SK-N-SH (cell line): ENCODE measurements around the gene BCAR3. TPM values are rescaled to one million over a fixed set of nuclear protein-coding genes. Genes with fewer than 3 reads are reported as not detected.

Source experiments
- CTCF ChIA-PET: fragments of 300-600, 350-600 bp; formaldehyde crosslinking; extraction: SDS; loops from one replicate; lab custom pipeline; 2021; lab: Yijun Ruan, JAX
- POLR2A ChIA-PET: fragments of 350-600 bp; sonication (Branson Sonifier 250); formaldehyde crosslinking; extraction: SDS; loops from one replicate; lab custom pipeline; 2020; ENCODE audit warnings: antibody characterized with exemption, inconsistent platforms; lab: Yijun Ruan, JAX
- DNase-seq: peaks from one replicate; pipeline ENCODE4 v3.0.0; 2012
- H2AFZ ChIP-seq: fragments of 200-600 bp; sonication (generic); 2 replicates; pipeline ENCODE4 v1.8.1; 2016; ENCODE audit warnings: antibody characterized with exemption, mild to moderate bottlenecking, low read depth
- H3F3A ChIP-seq: fragments of 200-600 bp; sonication (generic); replicated peaks from 2 replicates; pipeline ENCODE3; 2016; ENCODE audit warnings: antibody characterized with exemption, mild to moderate bottlenecking; ENCODE audit not compliant: insufficient read depth
- H3K27ac ChIP-seq, 2 experiments: fragments of 200-500 bp in 1 of 2; fragments of 200-600 bp in 1 of 2; sonication (Bioruptor generic) in 1 of 2; sonication (generic), shearing (Covaris generic) in 1 of 2; 2 replicates each; pipeline versions ENCODE4 v1.5.1 to v1.6.1; 2014 to 2016; ENCODE audit warnings: low read depth in 2 of 2, inconsistent platforms in 1 of 2, low read length in 1 of 2, mild to moderate bottlenecking in 1 of 2, mixed read lengths in 1 of 2
- H3K27me3 ChIP-seq: fragments of 200-600 bp; sonication (generic), shearing (Covaris generic); 2 replicates; pipeline ENCODE4 v1.6.1; 2016; ENCODE audit warnings: mixed run types; ENCODE audit not compliant: insufficient read depth
- H3K36me3 ChIP-seq, 2 experiments: fragments of 200-500 bp in 1 of 2; fragments of 200-600 bp in 1 of 2; sonication (Bioruptor generic) in 1 of 2; sonication (generic) in 1 of 2; replicated peaks in 1 of 2; 2 replicates each; pipeline versions ENCODE3 to v1.5.1; 2014 to 2016; ENCODE audit warnings: low read length in 1 of 2, mild to moderate bottlenecking in 1 of 2; ENCODE audit not compliant: insufficient read depth in 2 of 2, control insufficient read depth in 1 of 2
- H3K4me1 ChIP-seq, 2 experiments: fragments of 200-500 bp in 1 of 2; fragments of 200-600 bp in 1 of 2; sonication (Bioruptor generic) in 1 of 2; sonication (generic), shearing (Covaris generic) in 1 of 2; 2 replicates each; pipeline versions ENCODE4 v1.5.1 to v1.6.1; 2014 to 2016; ENCODE audit warnings: low read depth in 1 of 2, low read length in 1 of 2, mixed run types in 1 of 2; ENCODE audit not compliant: insufficient read depth in 2 of 2, control insufficient read depth in 1 of 2
- H3K4me2 ChIP-seq: fragments of 200-600 bp; sonication (generic), shearing (Covaris generic); 2 replicates; pipeline ENCODE4 v1.6.1; 2017; ENCODE audit warnings: mixed run types
- H3K4me3 ChIP-seq, 2 experiments: fragments of 200-500 bp in 1 of 2; fragments of 200-600 bp in 1 of 2; sonication (Bioruptor generic) in 1 of 2; sonication (generic), shearing (Covaris generic) in 1 of 2; 2 replicates each; pipeline versions ENCODE4 v1.5.1 to v1.8.1; 2014 to 2016; ENCODE audit warnings: low read depth in 2 of 2, inconsistent platforms in 1 of 2, low read length in 1 of 2, mild to moderate bottlenecking in 1 of 2, mixed read lengths in 1 of 2, moderate library complexity in 1 of 2
- H3K79me2 ChIP-seq: fragments of 200-600 bp; sonication (generic); 2 replicates; pipeline ENCODE4 v1.8.1; 2017; ENCODE audit warnings: mild to moderate bottlenecking; ENCODE audit not compliant: insufficient read depth
- H3K9ac ChIP-seq: fragments of 200-600 bp; sonication (generic); 2 replicates; pipeline ENCODE4 v1.6.1; 2017; ENCODE audit warnings: mixed run types
- H3K9me2 ChIP-seq: fragments of 200-600 bp; sonication (generic); 2 replicates; pipeline ENCODE4 v1.6.1; 2017; ENCODE audit warnings: mixed run types
- H3K9me3 ChIP-seq: fragments of 200-600 bp; sonication (generic); 2 replicates; pipeline ENCODE4 v1.6.1; 2017; ENCODE audit warnings: mixed run types, mild to moderate bottlenecking, moderate library complexity
- H4K20me1 ChIP-seq: fragments of 200-600 bp; sonication (generic); 2 replicates; pipeline ENCODE4 v1.6.1; 2017; ENCODE audit warnings: mild to moderate bottlenecking, mixed run types; ENCODE audit not compliant: insufficient read depth
- CHD2 ChIP-seq: fragments of 150-350 bp; IDR thresholded peaks from 2 replicates; pipeline ENCODE4 v1.6.1; 2018; ENCODE audit warnings: low read length; ENCODE audit not compliant: partially characterized antibody
- CTCF ChIP-seq: fragments of 200-600 bp; sonication (generic); IDR thresholded peaks from 2 replicates; pipeline ENCODE4 v1.6.1; 2017; ENCODE audit warnings: antibody characterized with exemption, mild to moderate bottlenecking, moderate library complexity
- EZH2phosphoT487 ChIP-seq: fragments of 200-600 bp; sonication (generic); IDR thresholded peaks from 2 replicates; pipeline ENCODE4 v1.6.1; 2017; ENCODE audit warnings: low read depth, mixed run types, mild to moderate bottlenecking, antibody characterized with exemption, moderate library complexity, borderline replicate concordance
- FOSL2 ChIP-seq: IDR thresholded peaks from 2 replicates; pipeline ENCODE4 v1.4.0; 2012; ENCODE audit warnings: low read depth, mild to moderate bottlenecking, moderate library complexity, borderline replicate concordance
- FOXJ3 ChIP-seq: sonication (generic); formaldehyde crosslinking; IDR thresholded peaks from 2 replicates; pipeline ENCODE4 v1.5.1; 2020; ENCODE audit warnings: mild to moderate bottlenecking, missing genetic modification reagents
- GABPA ChIP-seq: IDR thresholded peaks from 2 replicates; pipeline ENCODE4 v1.4.0; 2012; ENCODE audit warnings: low read depth, mild to moderate bottlenecking
- GATA2 ChIP-seq: sonication (generic); formaldehyde crosslinking; IDR thresholded peaks from 2 replicates; pipeline ENCODE4 v1.5.0; 2020; ENCODE audit warnings: mild to moderate bottlenecking, missing genetic modification reagents
- IRF3 ChIP-seq: fragments of 150-350 bp; IDR thresholded peaks from 2 replicates; pipeline ENCODE4 v1.6.1; 2016; ENCODE audit warnings: mild to moderate bottlenecking, low read depth, low read length
- MXI1 ChIP-seq: IDR thresholded peaks from 2 replicates; pipeline ENCODE4 v1.6.1; 2012; ENCODE audit warnings: mild to moderate bottlenecking, low read depth, low read length, improper control_type of control experiment
- NRF1 ChIP-seq: IDR thresholded peaks from 2 replicates; pipeline ENCODE4 v1.6.1; 2012; ENCODE audit warnings: low read depth, mild to moderate bottlenecking, low read length
- RAD21 ChIP-seq: IDR thresholded peaks from 2 replicates; pipeline ENCODE4 v1.6.1; 2012; ENCODE audit warnings: mild to moderate bottlenecking, low read length
- RCOR1 ChIP-seq: fragments of 150-350 bp; IDR thresholded peaks from 2 replicates; pipeline ENCODE4 v1.6.1; 2017; ENCODE audit warnings: antibody characterized with exemption, low read length
- SMC3 ChIP-seq: IDR thresholded peaks from 2 replicates; pipeline ENCODE4 v1.6.1; 2012; ENCODE audit warnings: low read depth, low read length, improper control_type of control experiment
- TCF12 ChIP-seq: IDR thresholded peaks from 2 replicates; pipeline ENCODE4 v1.4.0; 2012
- WGBS: methylation state at CpG from one replicate; pipeline ENCODE4 v1.1.6; 2017; ENCODE audit warnings: low lambda C conversion rate; 5-methylcytosine and 5-hydroxymethylcytosine counted together
- polyA plus RNA-seq, 3 experiments: library from polyadenylated mRNA; depleted of rRNA; stranded (reverse); fragments of >200 nt; gene quantifications; 2 replicates each; pipeline ENCODE4 v1.2.3, GENCODE V29; 2012
- TF ChIP-seq, protein P1 (sequence below): IDR thresholded peaks from 2 replicates; pipeline ENCODE4 v1.4.0; 2012; ENCODE audit warnings: low read depth, borderline replicate concordance

BCAR3 gene
- polyA plus RNA-seq, 1 of the 3 experiments (the other 2 are of a cell fraction): 58.4 TPM

DNA sequence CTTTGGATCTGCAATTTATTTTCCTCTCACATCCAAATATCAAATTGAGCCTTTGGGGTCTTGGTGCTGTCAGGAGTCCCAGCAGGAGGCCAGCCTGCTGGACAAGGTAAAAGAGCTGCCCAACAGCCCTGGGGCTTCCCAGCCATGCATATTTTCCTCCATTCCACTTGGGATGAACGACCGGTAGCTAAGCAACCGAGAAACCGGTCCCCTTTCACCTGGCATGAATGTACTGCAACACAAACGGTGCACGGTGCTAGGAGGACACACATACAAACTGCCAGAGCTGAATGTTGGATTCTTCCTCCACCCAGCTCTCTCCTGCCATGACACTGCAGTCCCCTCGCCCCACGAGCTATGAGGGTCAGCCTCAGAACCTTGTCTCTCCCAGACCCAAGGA, 42.7 kb downstream of the BCAR3 start:
- Histone ChIP-seq H3K79me2 (peaks cover 100% of the 10 kb centered on the region), H3K4me2 (no peak overlapping the region), H3F3A (peaks cover 14% of the 10 kb centered on the region), H3K9me3 (no peaks in the 10 kb centered on the region), H3K27me3 (no peaks in the 10 kb centered on the region), H3K9me2 (no peaks in the 10 kb centered on the region), H2AFZ (no peak overlapping the region), H4K20me1 (peaks cover 20% of the 10 kb centered on the region; the same call in 1 of the 2 replicates), H3K9ac (no peak overlapping the region), H3K4me3 (no peak overlapping the region), H3K36me3 (peaks cover 23 to 81% of the 10 kb centered on the region in 2 experiments)
- DNase-seq: no peak
- CTCF ChIA-PET: interaction anchor here (1.0 to 28.6 kb wide), 4 partner anchors 9 to 205 kb away, joined by 4 to 591 read pairs (median 10); no protein-coding TSS in a partner anchor
- TF ChIP-seq GATA2 (no peak), RCOR1 (no peak), GABPA (no peak), FOSL2 (no peak), CTCF (no peak), SMC3 (no peak), FOXJ3 (CRISPR knock-in tag) (no peak), MXI1 (no peak), EZH2phosphoT487 (no peak), IRF3 (no peak), NRF1 (no peak), TCF12 (no peak), RAD21 (no peak), CHD2 (no peak)
- TF ChIP-seq, protein P1, sequence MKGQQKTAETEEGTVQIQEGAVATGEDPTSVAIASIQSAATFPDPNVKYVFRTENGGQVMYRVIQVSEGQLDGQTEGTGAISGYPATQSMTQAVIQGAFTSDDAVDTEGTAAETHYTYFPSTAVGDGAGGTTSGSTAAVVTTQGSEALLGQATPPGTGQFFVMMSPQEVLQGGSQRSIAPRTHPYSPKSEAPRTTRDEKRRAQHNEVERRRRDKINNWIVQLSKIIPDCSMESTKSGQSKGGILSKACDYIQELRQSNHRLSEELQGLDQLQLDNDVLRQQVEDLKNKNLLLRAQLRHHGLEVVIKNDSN: no peak
- TF ChIP-seq, all 33 proteins: peak for 0
- Histone ChIP-seq H3K27ac (no peak overlapping the region), H3K4me1 (peaks cover 0 to 14% of the 10 kb centered on the region in 2 experiments; a peak in 2 of 4 replicates)
- POLR2A ChIA-PET: no interaction called here
- WGBS: 88% methylated on average over 2 of the region's 8 CpGs
